ENCODE results near the gene ACKR3.

DNA sequence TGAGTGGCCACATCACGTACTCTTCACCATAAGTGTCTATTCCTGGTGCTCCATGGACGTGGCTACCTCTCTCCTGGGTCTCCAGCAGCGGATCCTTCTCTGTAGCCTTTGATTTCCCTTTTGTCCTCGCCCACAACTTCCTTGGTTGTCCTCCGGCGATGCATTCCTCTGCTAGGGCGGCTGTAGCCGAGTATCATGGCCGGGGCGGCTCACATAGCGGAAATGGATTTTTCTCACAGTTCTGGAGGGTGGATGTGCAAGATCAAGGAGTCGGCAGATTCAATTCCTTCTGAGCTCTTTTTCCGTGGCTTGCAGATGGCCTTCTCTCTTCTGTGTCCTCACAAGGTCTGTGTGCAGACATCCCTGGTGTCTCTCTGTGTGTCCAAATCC lies 35.7 kb downstream of the ACKR3 start:
- TF ChIP-seq POLR2A (IDR thresholded peaks at IDR 0.05), result no peak
- TF ChIP-seq, protein P1, sequence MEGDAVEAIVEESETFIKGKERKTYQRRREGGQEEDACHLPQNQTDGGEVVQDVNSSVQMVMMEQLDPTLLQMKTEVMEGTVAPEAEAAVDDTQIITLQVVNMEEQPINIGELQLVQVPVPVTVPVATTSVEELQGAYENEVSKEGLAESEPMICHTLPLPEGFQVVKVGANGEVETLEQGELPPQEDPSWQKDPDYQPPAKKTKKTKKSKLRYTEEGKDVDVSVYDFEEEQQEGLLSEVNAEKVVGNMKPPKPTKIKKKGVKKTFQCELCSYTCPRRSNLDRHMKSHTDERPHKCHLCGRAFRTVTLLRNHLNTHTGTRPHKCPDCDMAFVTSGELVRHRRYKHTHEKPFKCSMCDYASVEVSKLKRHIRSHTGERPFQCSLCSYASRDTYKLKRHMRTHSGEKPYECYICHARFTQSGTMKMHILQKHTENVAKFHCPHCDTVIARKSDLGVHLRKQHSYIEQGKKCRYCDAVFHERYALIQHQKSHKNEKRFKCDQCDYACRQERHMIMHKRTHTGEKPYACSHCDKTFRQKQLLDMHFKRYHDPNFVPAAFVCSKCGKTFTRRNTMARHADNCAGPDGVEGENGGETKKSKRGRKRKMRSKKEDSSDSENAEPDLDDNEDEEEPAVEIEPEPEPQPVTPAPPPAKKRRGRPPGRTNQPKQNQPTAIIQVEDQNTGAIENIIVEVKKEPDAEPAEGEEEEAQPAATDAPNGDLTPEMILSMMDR (IDR thresholded peaks at IDR 0.05), result no peak

All from esophagus squamous epithelium (tissue), 4 donors.